Fibroblast of peridontal ligament (primary cell): ENCODE measurements around the gene PPFIA1.
"Not testable (repeated sequence)": the region's sequence is repeated elsewhere in the genome, so short reads cannot be mapped to it uniquely, and the experiment has no call there.

Source experiments
- DNase-seq: peaks from one replicate; pipeline ENCODE4 v3.0.0-alpha.2; 2010; ENCODE audit errors: extremely low read depth

The PPFIA1 gene

GRCh38 chr11:70251659-70252321, 18.7 kb upstream of the PPFIA1 start:
- DNase-seq: no peak

- DNase-seq: no peak
Measured at GRCh38 chr11:70252844-70253243, 17.6 kb upstream of the PPFIA1 start.

- no peak for DNase-seq
Measured at GRCh38 chr11:70255477-70256116, 14.9 kb upstream of the PPFIA1 start.

GRCh38 chr11:70259077-70259476, 11.4 kb upstream of the PPFIA1 start:
- DNase-seq: not testable (repeated sequence)

- no peak for DNase-seq
Measured at GRCh38 chr11:70262951-70263350, 7.5 kb upstream of the PPFIA1 start.

GRCh38 chr11:70263363-70263762, 7.1 kb upstream of the PPFIA1 start:
- no peak for DNase-seq

- DNase-seq: no peak
Measured at GRCh38 chr11:70265341-70265740, 5.1 kb upstream of the PPFIA1 start.

GRCh38 chr11:70267405-70267950, 3.0 kb upstream of the PPFIA1 start:
- no peak for DNase-seq

- no peak for DNase-seq
Measured at GRCh38 chr11:70268526-70268925, 2.0 kb upstream of the PPFIA1 start.

GRCh38 chr11:70270877-70271648, 573 bp downstream of the PPFIA1 start:
- peak; percentile 75 for DNase-seq

- no peak for DNase-seq
Measured at GRCh38 chr11:70271649-70271953, 1.1 kb downstream of the PPFIA1 start.

- no peak for DNase-seq
Measured at GRCh38 chr11:70272009-70272408, 1.5 kb downstream of the PPFIA1 start.

GRCh38 chr11:70278994-70279393, 8.5 kb downstream of the PPFIA1 start:
- no peak for DNase-seq

GRCh38 chr11:70281156-70281609, 10.7 kb downstream of the PPFIA1 start:
- DNase-seq: peak; percentile 64

GRCh38 chr11:70282012-70282411, 11.5 kb downstream of the PPFIA1 start:
- no peak for DNase-seq

- no peak for DNase-seq
Measured at GRCh38 chr11:70288721-70289120, 18.2 kb downstream of the PPFIA1 start.

GRCh38 chr11:70289582-70289981, 19.1 kb downstream of the PPFIA1 start:
- DNase-seq: no peak

GRCh38 chr11:70290361-70291065, 20.0 kb downstream of the PPFIA1 start:
- no peak for DNase-seq

- no peak for DNase-seq
Measured at GRCh38 chr11:70292166-70292565, 21.7 kb downstream of the PPFIA1 start.

GRCh38 chr11:70292863-70293262, 22.4 kb downstream of the PPFIA1 start:
- DNase-seq: no peak

- DNase-seq: not testable (repeated sequence)
Measured at GRCh38 chr11:70295166-70295565, 24.7 kb downstream of the PPFIA1 start.

- no peak for DNase-seq
Measured at GRCh38 chr11:70296681-70297080, 26.2 kb downstream of the PPFIA1 start.
